Aorta (tissue), 5 donors: ENCODE results near the gene APOBEC3F. TPM values are rescaled to one million over a fixed set of nuclear protein-coding genes. Genes with fewer than 3 reads are reported as not detected.
"Not testable (repeated sequence)": the region's sequence is repeated elsewhere in the genome, so short reads cannot be mapped to it uniquely, and the experiment has no call there.

Experiments
- ATAC-seq: fragments of 200-7000 bp; cut with Tn5 transposase; one replicate; pipeline ENCODE4 v1.9.1; 2022; ENCODE audit warnings: moderate library complexity; ENCODE audit not compliant: low FRiP score
- DNase-seq, 2 donors: peaks; one replicate each; pipeline ENCODE4 v3.0.0-alpha.2; 2020
- H3K27ac ChIP-seq, 2 donors: one replicate each; pipeline ENCODE4 v1.5.1; 2013; ENCODE audit warnings: low read length in 2 of 2, mild to moderate bottlenecking in 2 of 2, moderate library complexity in 2 of 2, control low read depth in 1 of 2, inconsistent platforms in 1 of 2, low read depth in 1 of 2
- H3K27me3 ChIP-seq, 2 donors: one replicate each; pipeline ENCODE4 v1.6.1; 2013; ENCODE audit warnings: control low read depth in 1 of 2, low read length in 1 of 2, mild to moderate bottlenecking in 1 of 2, moderate library complexity in 1 of 2; ENCODE audit not compliant: insufficient read depth in 2 of 2, control insufficient read depth in 1 of 2
- H3K36me3 ChIP-seq, 2 donors: one replicate each; pipeline ENCODE4 v1.6.1; 2013; ENCODE audit warnings: control low read depth in 1 of 2, low read length in 1 of 2, mild to moderate bottlenecking in 1 of 2; ENCODE audit not compliant: insufficient read depth in 2 of 2, control insufficient read depth in 1 of 2
- H3K4me1 ChIP-seq, 2 donors: one replicate each; pipeline ENCODE4 v1.6.1; 2013; ENCODE audit warnings: low read length in 2 of 2, control low read depth in 1 of 2, mild to moderate bottlenecking in 1 of 2, moderate library complexity in 1 of 2; ENCODE audit not compliant: insufficient read depth in 2 of 2, control insufficient read depth in 1 of 2
- H3K4me3 ChIP-seq, 2 donors: one replicate each; pipeline ENCODE4 v1.5.1; 2013; ENCODE audit warnings: low read length in 2 of 2, control low read depth in 1 of 2, mild to moderate bottlenecking in 1 of 2
- H3K9me3 ChIP-seq: one replicate; pipeline ENCODE4 v1.6.1; 2013; ENCODE audit warnings: mild to moderate bottlenecking, low read length; ENCODE audit not compliant: control insufficient read depth
- WGBS, 2 donors: extraction: QIAGEN DNeasy Blood & Tissue Kit; methylation state at CpG; one replicate each; pipeline ENCODE4 v1.1.7; 2013; 5-methylcytosine and 5-hydroxymethylcytosine counted together
- intact Hi-C, 2 donors: fragments of 100-400 bp; cut with DNase I; formaldehyde crosslinking; loops; one replicate each; pipeline versions ENCODE4 v1.14.2 to v1.15.0; 2022
- polyA plus RNA-seq, 2 donors: library from polyadenylated mRNA; stranded (reverse); fragments of 200-250 nt; gene quantifications; one replicate each; pipeline ENCODE4 v1.2.3, GENCODE V29; 2013
- total RNA-seq, 2 donors: library from RNA; stranded (reverse); fragmentation: NEBNext Ultra II Directional; extraction: Animal tissue kit (Norgen Biotek cat#: 25700); gene quantifications; one replicate each; pipeline ENCODE4 v1.2.1, GENCODE V29; 2021
- donor health status: healthy with polysubstance abuse.
- donor health status: Bipolar disorder and iron deficiency.
- donor health status: DM: no; HTN: no; CAD: no.
- donor health status: DM: no; HTN: no; CAD: no.
- donor health status: DM: yes; HTN: yes; CAD: no.

Gene APOBEC3F
- total and polyA plus RNA-seq, 4 donors: 4.9 to 9.5 (median 7.9) TPM

DNA sequence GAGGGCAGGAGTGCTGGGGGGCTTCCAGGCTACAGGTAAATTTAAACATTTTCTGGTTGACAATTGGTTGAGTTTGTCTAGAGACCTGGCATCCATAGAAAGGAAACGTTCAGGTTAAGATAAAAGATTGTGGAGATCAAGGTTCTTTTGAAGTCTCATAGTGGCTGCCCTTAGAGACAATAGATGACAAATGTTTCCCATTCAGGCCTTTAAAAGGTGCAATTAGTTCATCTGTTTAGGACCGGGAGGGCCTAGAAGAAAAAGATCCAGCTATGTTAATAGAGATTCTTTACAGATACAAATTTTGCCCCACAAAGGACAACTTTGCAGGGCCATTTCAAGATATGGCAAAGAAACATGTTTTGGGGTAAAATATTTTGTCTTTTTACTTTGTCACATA lies 3.6 kb upstream of the APOBEC3F start:
- H3K9me3 ChIP-seq, DNase-seq, intact Hi-C loops, H3K27ac ChIP-seq, H3K36me3 ChIP-seq, H3K4me1 ChIP-seq, H3K27me3 ChIP-seq, ATAC-seq, H3K4me3 ChIP-seq: not testable (repeated sequence)
- 44 to 63% methylated on average over 2 of the region's 2 CpGs for WGBS, 2 donors

DNA sequence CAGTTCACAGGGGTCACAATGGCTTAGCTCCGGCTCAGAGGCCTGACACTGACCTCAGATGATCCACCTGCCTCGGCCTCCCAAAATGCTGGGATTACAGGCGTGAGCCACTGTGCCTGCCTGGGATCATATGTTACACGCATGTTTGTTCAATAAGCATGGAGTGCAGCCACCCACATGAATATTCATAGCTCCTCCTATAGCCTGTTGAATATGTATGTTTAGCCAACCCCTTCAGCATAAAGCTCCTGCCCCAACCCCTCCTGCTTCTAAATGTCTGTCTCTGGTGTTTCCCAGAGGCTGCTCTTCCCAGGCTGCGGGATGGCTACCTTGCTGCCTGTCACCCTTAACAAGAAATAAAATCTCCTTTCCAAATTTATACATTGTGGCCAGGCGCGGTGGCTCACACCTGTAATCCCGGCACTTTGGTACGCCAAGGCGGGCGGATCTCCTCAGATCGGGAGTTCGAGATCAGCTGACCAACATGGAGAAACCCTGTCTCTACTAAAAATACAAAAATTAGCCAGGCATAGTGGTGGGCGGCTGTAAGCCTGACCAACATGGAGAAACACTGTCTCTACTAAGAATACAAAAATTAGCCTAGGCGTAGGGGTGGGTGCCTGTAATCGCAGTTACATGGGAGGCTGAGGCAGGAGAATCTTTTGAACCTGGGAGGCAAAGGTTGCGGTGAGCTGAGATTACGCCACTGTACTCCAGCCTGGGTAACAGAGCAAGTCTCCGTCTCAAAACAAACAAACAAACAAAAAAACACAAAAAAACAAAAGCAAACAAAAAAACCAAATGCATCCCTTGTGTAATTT lies 1.1 kb upstream of the APOBEC3F start:
- ATAC-seq: no peak

GRCh38 chr22:39040155-39040537 lies 518 bp upstream of the APOBEC3F start:
- H3K27ac ChIP-seq, H3K27me3 ChIP-seq, ATAC-seq, H3K9me3 ChIP-seq, DNase-seq, intact Hi-C loops, H3K4me3 ChIP-seq, H3K36me3 ChIP-seq, H3K4me1 ChIP-seq: not testable (repeated sequence)
- WGBS, 2 donors: 27 to 50% methylated on average over 7 to 12 of the region's 14 CpGs

More for the DNA sequence above, 1.1 kb upstream of the APOBEC3F start:
- Histone ChIP-seq H3K4me3 (no peak overlapping the region), H3K4me1 (no peaks in the 10 kb centered on the region), H3K9me3 (no peaks in the 10 kb centered on the region), H3K27ac (no peak overlapping the region), H3K36me3 (no peaks in the 10 kb centered on the region), H3K27me3 (no peaks in the 10 kb centered on the region)
- intact Hi-C loops: no loop called here
- DNase-seq: no peak
- 93 to 94% methylated on average over 19 of the region's 19 CpGs for WGBS, 2 donors

- no peaks in the 10 kb centered on the region for H3K36me3 ChIP-seq
- 96 to 97% methylated on average over 7 of the region's 7 CpGs for WGBS, 2 donors
- H3K27ac ChIP-seq: no peak overlapping the region
- ATAC-seq: no peak
- no peaks in the 10 kb centered on the region for H3K9me3 ChIP-seq
- no peak overlapping the region for H3K4me3 ChIP-seq
- H3K27me3 ChIP-seq: no peaks in the 10 kb centered on the region
- no peaks in the 10 kb centered on the region for H3K4me1 ChIP-seq
- DNase-seq: no peak
- intact Hi-C loops: no loop called here
These were observed 1.2 kb downstream of the APOBEC3F start for GRCh38 chr22:39041908-39042307.

DNA sequence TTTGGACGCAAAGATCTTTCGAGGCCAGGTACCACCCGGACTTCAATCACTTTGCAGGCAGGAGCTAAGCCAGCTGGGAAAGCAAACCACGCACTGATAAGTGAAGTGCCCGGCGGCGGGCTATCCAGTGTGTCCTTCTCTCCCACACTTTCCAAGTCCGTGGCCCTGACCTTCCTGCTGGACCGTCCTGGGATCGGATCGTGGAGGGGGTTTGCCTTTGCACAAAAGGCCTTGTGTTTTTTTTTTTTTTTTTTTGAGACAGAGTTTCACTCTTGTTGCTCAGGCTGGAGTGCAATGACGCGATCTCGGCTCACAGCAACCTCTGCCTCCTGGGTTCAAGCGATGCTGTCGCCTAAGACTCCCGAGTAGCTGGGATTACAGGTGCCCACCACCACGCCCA lies 2.4 kb downstream of the APOBEC3F start:
- DNase-seq, H3K9me3 ChIP-seq: not testable (repeated sequence)

GRCh38 chr22:39045136-39045535 lies 4.5 kb downstream of the APOBEC3F start:
- ATAC-seq, H3K9me3 ChIP-seq, H3K4me3 ChIP-seq, H3K4me1 ChIP-seq, DNase-seq, H3K27me3 ChIP-seq, intact Hi-C loops, H3K36me3 ChIP-seq, H3K27ac ChIP-seq: not testable (repeated sequence)
- 78 to 87% methylated on average over 13 to 14 of the region's 14 CpGs for WGBS, 2 donors

More for the DNA sequence above, 2.4 kb downstream of the APOBEC3F start:
- H3K4me1 ChIP-seq, ATAC-seq, H3K4me3 ChIP-seq, H3K36me3 ChIP-seq, H3K27ac ChIP-seq, intact Hi-C loops, H3K27me3 ChIP-seq: not testable (repeated sequence)
- 96% methylated on average over 15 to 18 of the region's 18 CpGs for WGBS, 2 donors

DNA sequence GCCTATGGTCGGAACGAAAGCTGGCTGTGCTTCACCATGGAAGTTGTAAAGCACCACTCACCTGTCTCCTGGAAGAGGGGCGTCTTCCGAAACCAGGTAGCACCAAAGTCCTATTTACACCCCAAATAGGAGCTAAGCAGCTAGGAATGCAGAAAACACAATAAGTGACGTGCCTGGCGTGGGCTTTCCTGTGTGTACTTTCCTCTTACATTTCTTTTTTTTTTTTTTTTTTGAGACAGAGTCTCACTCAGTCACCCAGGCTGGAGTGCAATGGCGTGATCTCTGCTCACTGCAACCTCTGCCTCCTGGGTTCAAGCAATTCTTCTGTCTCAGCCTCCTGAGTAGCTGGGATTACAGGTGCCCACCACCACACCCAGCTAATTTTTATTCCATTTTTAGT lies 8.8 kb downstream of the APOBEC3F start:
- H3K4me1 ChIP-seq, H3K4me3 ChIP-seq, H3K36me3 ChIP-seq, ATAC-seq, DNase-seq, H3K9me3 ChIP-seq, H3K27me3 ChIP-seq, H3K27ac ChIP-seq, intact Hi-C loops: not testable (repeated sequence)
- WGBS, 2 donors: 77 to 79% methylated on average over 7 of the region's 7 CpGs

GRCh38 chr22:39051844-39052495 lies 11.3 kb downstream of the APOBEC3F start:
- WGBS, 2 donors: 69 to 75% methylated on average over 16 to 17 of the region's 18 CpGs
- H3K9me3 ChIP-seq, DNase-seq, intact Hi-C loops, H3K27ac ChIP-seq, H3K36me3 ChIP-seq, H3K4me1 ChIP-seq, H3K27me3 ChIP-seq, ATAC-seq, H3K4me3 ChIP-seq: not testable (repeated sequence)

DNA sequence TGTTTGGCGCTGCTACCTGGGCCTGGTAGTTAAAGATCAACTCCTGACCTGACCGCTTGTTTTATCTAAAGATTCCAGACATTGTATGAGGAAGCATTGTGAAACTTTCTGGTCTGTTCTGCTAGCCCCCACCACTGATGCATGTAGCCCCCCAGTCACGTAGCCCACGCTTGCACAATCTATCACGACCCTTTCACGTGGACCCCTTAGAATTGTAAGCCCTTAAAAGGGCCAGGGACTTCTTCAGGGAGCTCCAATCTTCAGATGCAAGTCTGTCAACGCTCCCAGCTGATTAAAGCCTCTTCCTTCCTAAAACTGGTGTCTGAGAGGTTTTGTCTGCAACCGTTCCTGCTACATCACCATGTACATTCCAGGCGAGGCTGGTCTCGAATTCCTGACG lies 15.0 kb downstream of the APOBEC3F start:
- H3K27ac ChIP-seq: no peak overlapping the region
- intact Hi-C loops: no loop called here
- DNase-seq (no peak), ATAC-seq (no peak)
- H3K4me3 ChIP-seq: no peak overlapping the region
- no peaks in the 10 kb centered on the region for H3K4me1 ChIP-seq
- H3K27me3 ChIP-seq: no peaks in the 10 kb centered on the region
- H3K9me3 ChIP-seq: no peaks in the 10 kb centered on the region
- WGBS, 2 donors: 94 to 96% methylated on average over 11 of the region's 11 CpGs
- no peaks in the 10 kb centered on the region for H3K36me3 ChIP-seq
